Astrocyte of the spinal cord (primary cell): ENCODE data around the gene KCNAB2.

ENCODE experiments used
- DNase-seq: peaks from one replicate; pipeline ENCODE4 v3.0.0; 2011; ENCODE audit warnings: low read depth, low spot score
- H3K4me3 ChIP-seq: 2 replicates; pipeline ENCODE4 v1.5.1; 2011; ENCODE audit warnings: low read depth, mild to moderate bottlenecking, low read length, moderate library complexity
- in situ Hi-C: cut with HindIII; loops from 2 replicates; pipeline ENCODE4 v1.10.0; 2017; ENCODE audit warnings: low sequenced_read_pairs
- TF ChIP-seq, protein P1 (sequence below): IDR thresholded peaks from 2 replicates; pipeline ENCODE4 v1.5.1; 2012; ENCODE audit warnings: low read depth, mild to moderate bottlenecking, low read length, inconsistent platforms

The KCNAB2 gene

DNA sequence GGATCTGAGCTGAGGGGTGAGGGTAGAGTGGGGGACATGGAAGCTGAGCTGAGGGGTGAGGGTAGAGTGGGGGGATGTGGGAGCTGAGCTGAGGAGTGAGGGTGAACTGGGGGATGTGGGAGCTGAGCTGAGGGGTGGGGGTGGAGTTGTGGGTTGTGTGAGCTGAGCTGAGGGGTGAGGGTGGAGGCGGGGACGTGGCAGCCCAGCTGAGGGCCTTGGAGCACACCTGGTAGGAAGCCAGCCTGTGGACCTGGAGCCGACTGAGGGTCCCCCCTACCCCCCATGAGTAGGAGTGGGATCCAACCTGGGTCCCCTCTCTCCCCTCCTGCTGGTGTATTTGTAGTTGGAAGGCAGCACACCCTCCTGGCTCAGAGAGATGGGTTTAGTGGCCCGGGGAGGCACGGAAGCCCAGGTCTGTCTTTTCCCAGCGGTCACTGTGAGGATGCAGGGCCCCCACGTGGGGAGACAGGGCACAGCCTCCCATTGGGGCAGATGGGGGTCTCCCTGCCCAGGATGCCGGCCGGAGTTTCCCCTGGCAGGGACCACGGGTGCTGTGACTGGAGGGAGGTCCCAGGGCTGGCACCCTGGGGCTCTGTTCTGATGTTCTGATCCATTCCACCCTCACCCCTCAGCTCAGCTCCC lies 40.3 kb upstream of the KCNAB2 start:
- in situ Hi-C loops, result no loop called here
- no peak overlapping the region for H3K4me3 ChIP-seq
- TF ChIP-seq, protein P1, sequence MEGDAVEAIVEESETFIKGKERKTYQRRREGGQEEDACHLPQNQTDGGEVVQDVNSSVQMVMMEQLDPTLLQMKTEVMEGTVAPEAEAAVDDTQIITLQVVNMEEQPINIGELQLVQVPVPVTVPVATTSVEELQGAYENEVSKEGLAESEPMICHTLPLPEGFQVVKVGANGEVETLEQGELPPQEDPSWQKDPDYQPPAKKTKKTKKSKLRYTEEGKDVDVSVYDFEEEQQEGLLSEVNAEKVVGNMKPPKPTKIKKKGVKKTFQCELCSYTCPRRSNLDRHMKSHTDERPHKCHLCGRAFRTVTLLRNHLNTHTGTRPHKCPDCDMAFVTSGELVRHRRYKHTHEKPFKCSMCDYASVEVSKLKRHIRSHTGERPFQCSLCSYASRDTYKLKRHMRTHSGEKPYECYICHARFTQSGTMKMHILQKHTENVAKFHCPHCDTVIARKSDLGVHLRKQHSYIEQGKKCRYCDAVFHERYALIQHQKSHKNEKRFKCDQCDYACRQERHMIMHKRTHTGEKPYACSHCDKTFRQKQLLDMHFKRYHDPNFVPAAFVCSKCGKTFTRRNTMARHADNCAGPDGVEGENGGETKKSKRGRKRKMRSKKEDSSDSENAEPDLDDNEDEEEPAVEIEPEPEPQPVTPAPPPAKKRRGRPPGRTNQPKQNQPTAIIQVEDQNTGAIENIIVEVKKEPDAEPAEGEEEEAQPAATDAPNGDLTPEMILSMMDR, result no peak
- no peak for DNase-seq

DNA sequence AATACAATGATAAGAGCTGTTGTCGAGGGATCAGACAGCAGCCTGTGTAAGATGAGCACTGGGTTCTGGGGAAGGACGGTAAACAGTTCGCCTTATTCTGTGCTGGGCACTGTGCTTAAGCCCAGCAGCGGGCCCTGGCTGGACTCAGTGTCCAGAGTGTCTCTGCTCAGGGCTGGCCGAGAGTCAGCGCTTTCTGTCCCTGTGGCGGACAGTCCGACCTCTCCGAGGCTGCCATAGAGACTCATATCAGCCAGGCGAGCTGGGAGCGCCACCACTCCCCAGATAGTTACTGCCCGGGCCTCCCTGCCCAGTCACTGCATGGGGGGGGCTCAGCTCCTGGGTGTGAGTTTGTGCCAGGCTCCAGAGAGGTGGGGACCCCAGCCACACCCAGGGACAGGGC lies 38.8 kb upstream of the KCNAB2 start:
- TF ChIP-seq, protein P1, result no peak
- no peak for DNase-seq
- H3K4me3 ChIP-seq, result no peak overlapping the region
- in situ Hi-C loops, result no loop called here

DNA sequence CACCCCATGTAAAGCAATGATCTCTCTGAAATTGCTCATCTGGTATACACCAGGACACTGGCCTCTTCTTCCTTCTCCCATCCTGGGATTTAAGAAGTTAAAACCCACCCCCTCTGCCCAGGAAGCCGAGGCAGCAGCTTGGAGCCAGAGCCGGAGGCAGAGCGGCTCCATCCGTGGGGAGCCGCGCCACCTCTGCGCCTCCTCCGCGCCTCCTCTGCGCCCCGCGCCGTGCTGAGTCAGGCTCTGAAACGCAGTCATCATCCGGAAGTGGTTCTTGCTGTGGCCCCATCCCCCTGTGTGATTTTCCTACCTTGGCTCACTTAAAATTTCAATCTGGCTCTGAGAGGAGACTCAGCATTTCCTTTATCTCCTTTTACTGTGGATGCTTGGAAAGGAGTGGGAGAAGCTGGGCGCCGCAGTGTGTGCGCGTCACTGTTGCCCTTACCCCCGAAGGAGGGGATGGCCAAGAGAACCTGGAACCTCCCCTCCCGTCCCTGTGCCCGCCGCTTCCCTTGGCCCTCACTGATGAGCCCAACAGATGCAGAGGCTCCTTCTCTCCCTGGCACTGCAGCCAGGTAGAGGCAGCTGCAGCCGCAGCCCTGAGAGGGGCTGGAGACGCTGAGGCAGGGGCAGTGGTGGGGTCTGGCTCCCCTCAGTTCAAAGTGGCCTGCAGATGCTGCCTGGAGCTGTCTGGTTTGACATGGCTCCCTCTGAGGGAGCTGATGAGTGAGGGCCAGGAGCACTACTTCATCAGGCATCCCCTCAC lies 38.2 kb upstream of the KCNAB2 start:
- DNase-seq, result no peak
- in situ Hi-C loops, result no loop called here
- TF ChIP-seq, protein P1, result no peak
- no peak overlapping the region for H3K4me3 ChIP-seq

DNA sequence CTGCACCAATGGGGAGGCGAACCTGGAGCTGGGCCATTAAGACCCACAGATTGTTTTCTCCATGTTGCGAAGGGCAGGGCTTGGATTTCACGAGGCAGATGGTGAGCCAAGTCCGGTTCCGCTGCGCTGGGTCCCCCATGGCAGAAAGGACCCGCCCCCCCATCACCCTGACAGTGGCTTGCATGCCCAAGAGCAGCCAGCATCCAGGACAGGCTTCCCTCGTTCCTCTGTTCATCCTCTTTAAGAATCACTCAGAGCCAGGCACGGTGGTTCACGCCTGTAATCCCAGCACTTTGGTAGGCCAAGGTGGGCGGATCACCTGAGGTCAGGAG lies 37.6 kb upstream of the KCNAB2 start:
- in situ Hi-C loops, result no loop called here
- TF ChIP-seq, protein P1, result no peak
- no peak for DNase-seq
- no peak overlapping the region for H3K4me3 ChIP-seq

DNA sequence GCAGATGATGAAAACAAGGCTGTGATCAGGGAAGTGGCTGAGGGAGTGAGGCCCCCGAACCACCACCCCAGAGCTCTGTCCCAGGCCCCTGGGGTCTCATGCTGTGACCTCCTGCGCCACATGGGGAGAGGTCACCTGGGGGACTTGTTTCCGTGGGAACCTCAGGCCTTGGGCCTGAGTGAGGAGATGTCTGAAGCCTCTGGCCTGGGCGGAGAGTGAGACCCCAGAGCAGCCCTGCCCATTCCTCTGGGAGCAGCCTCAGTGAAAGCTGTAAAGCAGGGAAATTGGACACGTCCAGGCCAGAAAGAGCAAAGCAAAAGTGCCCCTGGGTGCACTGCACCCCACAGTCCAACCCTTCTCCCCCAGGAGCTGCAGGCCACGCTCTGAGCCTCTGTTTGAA lies 37.0 kb upstream of the KCNAB2 start:
- H3K4me3 ChIP-seq, result no peak overlapping the region
- TF ChIP-seq, protein P1, result no peak
- in situ Hi-C loops, result no loop called here
- DNase-seq, result no peak

DNA sequence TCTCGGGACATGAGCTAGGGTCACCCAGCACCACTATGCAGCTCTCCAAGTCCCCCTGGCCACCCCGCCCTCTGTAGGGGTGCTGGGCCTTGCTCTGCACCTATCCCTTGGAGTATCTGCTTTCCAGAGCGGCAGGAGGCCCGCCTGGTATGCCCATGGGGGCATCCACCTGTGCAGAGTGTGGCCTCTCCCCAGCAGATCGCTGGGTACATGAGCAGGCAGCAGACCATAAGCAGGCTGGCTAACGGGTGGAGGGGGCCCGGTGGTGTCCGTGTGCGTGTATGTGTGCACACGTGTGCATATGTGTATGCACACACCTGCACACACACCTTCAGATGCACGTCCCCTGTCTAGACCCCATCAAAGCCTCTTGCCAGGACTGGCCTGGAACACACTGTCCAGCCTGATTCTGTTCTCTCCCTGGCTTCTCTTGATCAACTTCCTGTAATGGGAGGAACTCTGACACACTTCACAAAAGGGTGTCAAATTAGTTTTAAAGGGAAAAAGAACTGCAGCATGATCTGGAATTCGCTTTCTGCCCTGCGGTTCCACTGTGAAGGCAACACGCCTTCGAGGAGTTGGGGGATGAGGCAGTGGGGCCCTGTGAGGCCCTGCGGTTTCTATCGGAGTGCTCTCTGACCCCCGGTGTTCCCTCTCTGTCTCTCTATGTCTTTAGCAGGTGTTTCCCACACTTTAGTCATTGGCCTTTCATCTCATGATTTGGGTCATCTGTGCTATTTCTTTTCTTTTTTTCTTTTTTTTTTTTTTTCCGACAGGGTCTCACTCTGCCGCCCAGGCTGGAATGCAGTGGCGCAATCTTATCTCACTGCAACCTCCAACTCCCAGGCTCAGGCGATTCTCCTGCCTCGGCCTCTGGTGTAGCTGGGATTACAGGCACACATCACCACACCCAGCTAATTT lies 36.3 kb upstream of the KCNAB2 start:
- no peak overlapping the region for H3K4me3 ChIP-seq
- DNase-seq, result no peak
- in situ Hi-C loops, result no loop called here
- TF ChIP-seq, protein P1, result no peak
